NK-92 (cell line): Measurements from ENCODE around the gene ACSM6.

ENCODE experiments used
- DNase-seq: peaks from one replicate; lab custom pipeline; 2025; ENCODE audit not compliant: unreplicated experiment; lab: John Stamatoyannopoulos, UW

ACSM6 gene

DNA sequence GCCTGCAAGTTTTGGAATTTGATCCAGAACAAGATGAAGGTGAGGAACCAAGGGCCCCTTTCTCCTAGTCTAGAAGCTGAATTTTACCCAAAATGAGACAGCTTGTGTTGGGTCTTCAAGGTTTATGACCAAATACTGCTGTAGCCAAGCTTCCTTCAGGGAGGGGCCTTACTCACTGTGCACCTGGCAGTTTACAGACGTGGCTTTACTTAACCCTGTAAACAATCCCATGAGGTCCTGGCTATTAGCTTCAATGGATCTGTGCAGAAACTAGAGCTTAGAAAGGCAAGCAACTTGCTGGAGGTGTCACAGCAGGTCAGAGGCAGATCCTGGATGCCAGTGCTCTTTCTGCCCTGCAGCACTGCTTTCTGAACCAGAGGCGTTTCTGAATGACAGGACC is 50.1 kb downstream of the ACSM6 start:
- DNase-seq, result no peak

DNA sequence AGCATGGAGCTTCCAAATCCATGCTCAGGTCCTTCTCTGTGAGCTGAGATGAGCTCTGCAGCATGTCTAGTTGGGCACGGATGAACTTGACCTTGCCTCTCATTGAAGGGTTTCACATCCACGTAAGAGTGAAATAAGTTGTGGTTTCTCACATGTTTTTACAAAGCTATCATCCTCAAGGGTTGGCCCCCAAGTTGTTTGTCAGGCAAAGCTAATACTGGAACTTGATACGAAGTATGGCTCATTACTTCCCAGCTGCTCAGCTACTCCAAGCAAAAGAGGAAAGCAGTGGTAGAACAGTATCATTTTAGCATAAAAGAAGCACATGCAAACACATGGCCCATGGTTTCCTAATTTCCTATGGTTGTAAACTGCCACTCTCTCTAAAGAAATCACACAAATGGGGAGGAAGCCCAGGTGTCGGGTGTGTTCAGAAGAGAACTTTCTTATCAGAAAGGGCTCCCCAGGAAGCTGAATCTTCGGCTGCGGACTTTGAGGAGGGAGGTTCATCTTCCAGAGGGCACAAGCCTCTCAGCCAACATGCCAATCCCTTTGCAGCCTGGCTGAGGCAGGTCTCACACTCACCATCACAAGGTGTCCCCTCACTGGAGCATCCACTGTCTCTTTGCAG is 51.5 kb downstream of the ACSM6 start:
- DNase-seq, result no peak

DNA sequence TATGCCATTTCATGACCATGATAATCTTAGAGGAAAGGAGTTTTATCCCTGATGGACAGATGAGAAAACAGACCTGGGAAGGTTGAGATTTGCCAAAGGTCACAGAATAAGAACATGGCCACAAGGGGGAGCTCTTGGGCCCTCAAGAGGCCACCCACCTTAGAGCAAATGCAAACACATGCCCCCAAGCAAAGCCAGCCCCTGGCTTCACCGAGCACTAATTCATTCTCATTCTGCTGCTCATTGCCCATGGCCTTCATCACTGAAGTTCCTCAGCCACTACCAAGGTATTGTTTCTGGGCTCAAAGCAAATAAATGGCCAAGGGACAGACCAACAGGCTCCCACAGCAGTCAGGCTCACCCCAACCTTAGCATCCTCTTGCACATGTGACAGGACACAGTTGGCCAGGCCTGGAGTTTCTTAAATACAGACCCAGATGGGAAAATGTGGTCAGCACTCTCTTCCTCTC is 52.6 kb downstream of the ACSM6 start:
- DNase-seq, result no peak

- no peak for DNase-seq
These were observed 53.3 kb downstream of the ACSM6 start for GRCh38 chr10:95247200-95247880.

DNA sequence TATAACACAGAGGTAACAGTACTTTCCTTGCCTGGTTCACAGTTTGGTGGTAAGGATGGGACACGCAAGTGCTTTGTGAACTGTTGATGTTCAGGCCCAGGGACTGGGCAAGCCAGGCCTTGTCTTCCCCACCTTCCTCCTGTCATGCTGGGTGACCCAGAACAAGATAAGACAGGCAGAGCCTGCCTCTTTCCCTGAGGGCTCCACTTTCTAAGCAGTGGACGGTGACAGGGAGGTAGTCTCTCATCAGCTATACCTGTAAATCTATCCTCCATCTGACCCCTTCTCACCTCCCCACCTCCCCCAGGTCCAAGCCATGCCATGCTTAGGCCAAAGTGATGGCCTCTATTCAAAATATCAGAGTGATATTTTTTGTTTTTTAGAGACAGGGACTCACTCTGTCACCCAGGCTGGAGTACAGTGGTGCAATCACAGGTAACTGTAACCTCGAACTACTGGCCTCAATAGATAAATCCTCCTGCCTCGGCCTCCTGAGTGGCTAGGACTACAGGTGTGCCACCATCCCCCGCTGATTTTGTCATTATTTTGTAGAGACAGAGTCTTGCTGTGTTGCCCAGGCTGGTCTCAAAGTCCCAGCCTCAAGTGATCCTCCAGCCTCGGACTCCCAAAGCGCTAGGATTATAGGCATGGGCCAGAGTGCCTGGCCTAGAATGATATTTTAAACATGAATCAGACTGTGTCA is 54.0 kb downstream of the ACSM6 start:
- no peak for DNase-seq

DNA sequence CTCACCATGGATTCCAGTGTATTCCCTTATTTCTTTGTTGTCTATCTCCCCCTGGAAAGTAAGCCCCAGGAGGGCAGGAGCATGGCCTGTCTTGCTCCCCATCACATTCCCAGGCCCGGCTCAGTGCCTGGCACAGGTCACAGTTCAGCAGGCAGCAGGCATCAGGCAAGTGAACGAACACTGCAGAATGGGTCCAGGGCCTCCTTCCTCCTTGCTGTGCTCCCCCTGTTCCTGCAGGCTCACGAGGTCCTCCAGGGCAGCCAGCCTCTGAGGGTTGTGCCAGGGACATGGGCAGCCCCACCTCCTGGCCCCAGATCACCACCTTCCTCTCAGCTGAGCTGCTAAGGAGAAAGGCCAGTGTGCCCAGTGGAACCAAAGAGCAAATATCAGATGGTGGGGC is 55.0 kb downstream of the ACSM6 start:
- DNase-seq, result no peak

GRCh38 chr10:95249467-95249866 is 55.4 kb downstream of the ACSM6 start:
- DNase-seq, result no peak

DNA sequence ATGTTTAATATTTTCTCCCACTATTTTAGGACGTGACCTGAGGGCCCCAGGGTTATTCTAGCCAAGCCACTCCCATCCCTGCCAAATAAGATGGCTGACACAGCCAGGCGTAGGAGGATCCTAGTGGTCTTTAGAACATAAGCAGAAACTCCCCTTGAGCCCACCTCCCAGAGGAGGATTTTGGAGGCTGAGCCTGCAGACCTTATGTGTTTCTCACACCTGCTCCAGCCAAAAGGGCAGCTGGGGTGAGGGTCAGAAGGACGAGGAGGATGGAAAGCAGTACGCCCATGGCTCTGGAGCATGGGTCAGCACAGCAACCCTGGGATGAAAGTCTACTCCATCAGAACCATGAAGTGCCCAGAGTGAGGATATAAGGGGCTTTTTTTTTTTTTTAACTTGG is 56.8 kb downstream of the ACSM6 start:
- no peak for DNase-seq

DNA sequence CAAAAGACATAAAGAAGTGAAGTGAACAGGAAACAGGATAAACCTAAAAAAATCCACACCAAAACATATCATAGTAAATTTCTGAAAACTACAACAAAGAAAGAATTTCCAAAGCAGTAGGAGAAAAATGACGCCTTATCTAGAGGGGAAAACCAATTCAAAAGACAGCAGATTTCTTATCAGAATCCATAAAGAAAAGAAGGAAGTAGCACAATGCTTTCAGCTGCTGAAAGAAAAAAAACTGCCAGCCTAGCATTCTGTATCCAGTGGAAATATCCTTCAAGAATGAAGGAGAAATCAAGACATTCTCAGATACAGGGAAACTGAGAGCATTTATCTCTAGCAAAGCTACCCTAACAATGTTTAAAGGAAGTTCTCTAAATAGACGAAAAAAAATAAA is 59.0 kb downstream of the ACSM6 start:
- no peak for DNase-seq

- DNase-seq, result no peak
These were observed 59.6 kb downstream of the ACSM6 start for GRCh38 chr10:95253686-95254085.

DNA sequence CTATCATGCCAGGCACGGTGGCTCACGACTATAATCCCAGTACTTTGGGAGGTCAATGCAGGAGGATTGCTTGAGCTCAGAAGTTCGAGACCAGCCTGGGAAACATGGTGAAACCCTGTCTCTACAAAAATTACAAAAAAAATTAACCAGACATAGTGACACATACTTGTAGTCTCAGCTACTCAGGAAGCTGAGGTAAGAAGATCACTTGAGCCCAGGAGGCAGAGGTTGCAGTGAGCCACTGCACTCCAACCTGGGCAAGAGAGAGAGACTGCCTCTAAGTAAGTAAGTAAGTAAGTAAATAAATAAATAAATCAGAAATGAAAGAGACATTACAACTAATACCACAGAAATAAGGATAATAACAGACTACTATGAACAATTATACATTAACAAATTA is 60.6 kb downstream of the ACSM6 start:
- DNase-seq, result no peak

- DNase-seq, result no peak
These were observed 62.2 kb downstream of the ACSM6 start for GRCh38 chr10:95256268-95256667.

DNA sequence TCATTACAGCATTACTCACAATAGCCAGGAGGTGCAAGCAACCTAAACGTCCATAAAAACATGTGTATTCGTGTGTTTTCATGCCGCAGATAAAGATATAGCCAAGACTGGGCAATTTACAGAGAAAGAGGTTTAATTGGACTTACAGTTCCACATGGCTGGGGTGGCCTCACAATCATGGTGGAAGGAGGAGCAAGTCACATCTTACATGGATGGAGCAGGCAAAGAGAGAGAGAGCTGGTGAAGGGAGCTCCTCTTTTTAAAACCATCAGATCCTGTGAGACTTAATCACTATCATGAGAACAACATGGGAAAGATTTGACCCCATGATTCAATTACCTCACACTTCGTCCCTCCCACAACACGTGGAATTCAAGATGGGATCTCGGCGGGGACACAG is 63.8 kb downstream of the ACSM6 start:
- no peak for DNase-seq

- DNase-seq, result no peak
These were observed 66.4 kb downstream of the ACSM6 start for GRCh38 chr10:95260397-95260881.

DNA sequence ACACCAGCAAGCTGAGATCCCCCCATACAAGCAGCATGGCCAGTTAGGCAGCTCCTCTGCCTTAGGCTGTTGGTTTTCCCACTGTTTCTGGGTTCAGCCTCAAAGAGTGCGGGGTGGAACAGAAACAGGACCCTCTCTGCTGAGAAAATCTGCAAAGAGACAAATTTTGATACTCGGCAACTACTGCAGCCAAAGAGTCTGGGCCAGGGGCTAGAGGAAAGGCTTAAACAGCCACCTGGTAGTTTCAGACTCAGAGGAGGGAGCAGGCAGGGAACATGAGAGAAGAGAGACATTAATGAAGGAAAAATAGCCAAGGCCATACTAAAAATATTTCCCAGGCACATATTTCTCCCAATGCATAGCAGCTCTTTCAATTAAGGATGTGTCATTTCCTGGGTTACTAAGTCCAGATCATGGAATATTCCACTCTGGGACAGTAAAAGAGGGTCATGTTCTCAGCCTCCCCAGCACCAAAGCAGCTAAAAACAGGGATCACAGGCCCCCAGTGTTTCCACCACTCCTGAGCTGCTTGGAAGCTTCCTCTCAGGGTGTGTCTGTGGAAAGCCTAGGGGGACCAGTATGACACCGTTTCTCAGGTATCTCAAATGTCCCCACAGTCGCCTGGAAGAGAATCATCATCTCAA is 67.0 kb downstream of the ACSM6 start:
- no peak for DNase-seq

DNA sequence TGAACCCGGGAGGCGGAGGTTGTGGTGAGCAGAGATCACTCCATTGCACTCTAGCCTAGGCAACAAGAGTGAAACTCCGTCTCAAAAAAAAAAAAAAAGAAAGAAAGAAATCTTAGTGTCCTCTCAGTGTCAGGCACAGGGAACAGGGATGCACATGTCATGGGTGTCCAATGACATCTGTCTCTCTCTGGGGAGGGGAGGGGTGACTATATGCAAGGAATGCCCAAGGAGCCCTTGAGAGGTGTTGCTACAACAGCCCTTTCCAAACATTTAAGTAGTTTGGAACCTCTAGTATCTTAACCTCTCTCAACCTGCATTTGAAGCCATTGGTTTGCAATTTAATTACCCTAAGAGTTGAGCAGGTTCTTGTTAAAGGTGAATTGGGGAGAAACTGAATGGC is 67.9 kb downstream of the ACSM6 start:
- DNase-seq, result no peak

DNA sequence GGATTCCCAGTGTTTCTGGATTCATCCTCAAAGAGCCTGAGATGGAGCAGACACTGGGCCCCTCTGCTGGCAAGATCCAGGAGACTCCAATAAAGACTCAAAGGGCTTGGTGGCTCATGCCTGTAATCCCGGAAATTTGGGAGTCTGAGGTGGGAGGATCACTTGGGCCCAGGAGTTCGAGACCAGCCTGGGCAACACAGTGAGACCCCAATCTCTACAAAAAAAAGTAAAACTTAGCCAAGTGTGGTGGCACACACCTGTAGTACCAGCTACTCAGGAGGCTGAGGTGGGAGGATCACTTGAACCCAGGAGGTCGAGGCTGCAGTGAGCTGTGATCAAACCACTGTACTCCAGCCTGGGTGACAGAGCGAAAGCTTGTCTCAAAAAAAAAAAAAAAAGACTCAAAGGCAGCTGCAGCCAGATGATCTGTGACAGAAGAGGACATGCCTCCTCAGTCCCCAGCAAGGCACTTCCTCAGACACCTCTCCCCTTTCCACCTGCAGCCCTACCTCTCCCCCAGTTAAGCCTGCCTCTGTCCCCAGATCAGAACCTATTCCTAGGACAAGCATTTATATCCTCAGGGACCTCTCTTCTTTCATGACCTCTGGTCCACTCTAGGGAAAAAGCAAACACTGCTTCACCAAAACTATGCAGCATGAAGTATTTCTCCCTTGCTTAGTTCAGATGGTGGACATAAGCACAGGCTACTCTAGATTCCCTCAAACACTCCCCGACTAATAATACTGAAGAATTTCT is 68.9 kb downstream of the ACSM6 start:
- no peak for DNase-seq

GRCh38 chr10:95263864-95264226 is 69.8 kb downstream of the ACSM6 start:
- no peak for DNase-seq

DNA sequence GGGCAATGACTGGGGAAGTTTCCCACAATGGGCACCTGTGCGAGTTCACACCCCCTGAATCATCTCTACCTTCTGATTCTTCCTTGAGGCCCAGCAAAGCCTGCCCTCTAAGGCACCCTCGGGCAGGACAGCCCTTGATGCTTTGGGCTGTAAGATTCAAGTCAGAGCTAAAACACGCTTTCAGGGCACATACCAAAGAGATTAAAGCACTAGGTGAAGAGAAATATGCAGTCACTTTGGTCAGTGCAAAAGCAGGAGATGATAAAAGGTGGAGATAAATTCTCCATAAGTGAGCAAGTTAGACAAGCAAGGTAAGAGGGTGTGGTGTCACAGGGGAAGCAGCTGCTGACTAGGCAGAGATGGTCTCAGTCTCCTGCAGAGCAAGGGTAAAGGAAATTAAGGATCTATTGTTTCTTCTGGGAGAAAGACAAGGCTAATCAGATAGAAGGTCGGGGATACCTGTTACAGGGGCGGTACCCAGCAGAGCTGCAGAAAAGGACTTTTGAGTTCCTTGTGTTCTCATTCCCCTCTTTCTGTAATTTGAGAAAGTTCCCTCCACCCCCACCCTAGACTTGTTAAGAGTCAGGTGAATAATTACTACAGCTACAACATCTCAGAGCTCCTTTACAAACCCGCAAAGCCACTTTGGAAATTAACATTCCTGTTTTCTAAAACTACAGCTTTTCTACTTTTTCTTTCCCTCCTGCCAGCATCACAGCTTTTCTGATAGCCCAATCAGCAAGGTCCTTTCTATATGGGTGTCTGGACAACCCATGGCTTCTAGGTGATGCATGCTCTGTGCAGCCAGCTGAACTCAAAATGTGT is 70.4 kb downstream of the ACSM6 start:
- DNase-seq, result no peak

DNA sequence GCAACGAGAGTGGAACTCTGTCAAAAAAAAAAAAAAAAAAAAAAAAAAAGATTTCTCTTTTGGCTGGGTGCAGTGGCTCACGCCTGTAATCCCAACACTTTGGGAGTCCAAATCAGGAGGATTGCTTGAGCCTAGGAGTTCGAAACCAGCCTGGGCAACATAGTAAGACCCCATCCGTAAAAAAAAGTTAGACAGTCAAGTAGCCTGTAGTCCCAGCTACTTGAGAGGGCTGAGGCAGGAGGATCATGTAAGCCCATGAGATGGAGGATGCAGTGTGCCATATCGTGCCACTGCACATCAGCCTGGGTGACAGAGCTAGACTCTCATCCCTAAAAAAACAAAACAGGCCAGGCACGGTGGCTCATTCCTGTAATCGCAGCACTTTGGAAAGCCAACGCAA is 71.5 kb downstream of the ACSM6 start:
- DNase-seq, result no peak
